Liver (tissue), 9 donors: ENCODE measurements around the gene BATF3. TPM values are rescaled to one million over a fixed set of nuclear protein-coding genes. Genes with fewer than 3 reads are reported as not detected.

Experiments
- DNase-seq: peaks from one replicate; pipeline ENCODE4 v3.0.0-alpha.2; 2017; ENCODE audit warnings: low spot score
- H3K27ac ChIP-seq, 2 donors: one replicate each; pipeline ENCODE4 v1.7.0; 2013; ENCODE audit warnings: inconsistent platforms in 2 of 2, low read length in 2 of 2, control low read depth in 1 of 2, low read depth in 1 of 2, mild to moderate bottlenecking in 1 of 2
- H3K27me3 ChIP-seq, 4 donors: one replicate each; pipeline versions ENCODE4 v1.6.1 to v1.7.0; 2013; ENCODE audit warnings: low read length in 3 of 4, inconsistent platforms in 1 of 4, mild to moderate bottlenecking in 1 of 4, moderate library complexity in 1 of 4; ENCODE audit not compliant: control insufficient read depth in 4 of 4, insufficient read depth in 4 of 4
- H3K36me3 ChIP-seq, 4 donors: one replicate each; pipeline versions ENCODE4 v1.6.1 to v1.7.0; 2013; ENCODE audit warnings: low read length in 3 of 4, mild to moderate bottlenecking in 3 of 4, low read depth in 1 of 4, moderate library complexity in 1 of 4; ENCODE audit not compliant: control insufficient read depth in 4 of 4, insufficient read depth in 3 of 4
- H3K4me1 ChIP-seq, 4 donors: one replicate each; pipeline versions ENCODE4 v1.6.1 to v1.7.0; 2013; ENCODE audit warnings: low read length in 3 of 4, mild to moderate bottlenecking in 3 of 4, moderate library complexity in 1 of 4; ENCODE audit not compliant: control insufficient read depth in 4 of 4, insufficient read depth in 4 of 4
- H3K4me3 ChIP-seq, 3 donors: one replicate each; pipeline versions ENCODE4 v1.6.1 to v1.7.0; 2013; ENCODE audit warnings: low read length in 3 of 3, control low read depth in 1 of 3, low read depth in 1 of 3, mild to moderate bottlenecking in 1 of 3
- H3K9ac ChIP-seq, 2 donors: one replicate each; pipeline ENCODE4 v1.7.0; 2013; ENCODE audit warnings: low read length in 2 of 2, mild to moderate bottlenecking in 2 of 2, moderate library complexity in 2 of 2, control low read depth in 1 of 2, low read depth in 1 of 2
- H3K9me3 ChIP-seq, 4 donors: one replicate each; pipeline versions ENCODE4 v1.6.1 to v1.7.0; 2013; ENCODE audit warnings: low read length in 3 of 4; ENCODE audit not compliant: control insufficient read depth in 4 of 4
- EGR1 ChIP-seq, 2 donors: IDR thresholded peaks; 2 replicates each; pipeline ENCODE4 v1.6.1; 2016 to 2018; ENCODE audit warnings: antibody characterized with exemption in 2 of 2, low read depth in 2 of 2
- FOXA1 ChIP-seq: IDR thresholded peaks from 2 replicates; pipeline ENCODE4 v1.6.1; 2016; ENCODE audit warnings: antibody characterized with exemption
- FOXA2 ChIP-seq: IDR thresholded peaks from 2 replicates; pipeline ENCODE4 v1.6.1; 2016; ENCODE audit warnings: antibody characterized with exemption
- HNF4A ChIP-seq, 2 donors: conservative IDR thresholded peaks; 2 replicates each; pipeline ENCODE4 v1.6.1; 2016; ENCODE audit warnings: antibody characterized with exemption in 2 of 2, mild to moderate bottlenecking in 2 of 2
- HNF4G ChIP-seq: IDR thresholded peaks from 2 replicates; pipeline ENCODE4 v1.6.1; 2016; ENCODE audit warnings: antibody characterized with exemption
- JUND ChIP-seq, 2 donors: IDR thresholded peaks; 2 replicates each; pipeline ENCODE4 v1.6.1; 2016; ENCODE audit warnings: antibody characterized with exemption in 2 of 2
- NR2F2 ChIP-seq: IDR thresholded peaks from 2 replicates; pipeline ENCODE4 v1.6.1; 2016; ENCODE audit warnings: antibody characterized with exemption
- RXRA ChIP-seq, 2 donors: IDR thresholded peaks; 2 replicates each; pipeline ENCODE4 v1.6.1; 2017 to 2018; ENCODE audit warnings: antibody characterized with exemption in 2 of 2, mild to moderate bottlenecking in 1 of 2
- SP1 ChIP-seq: IDR thresholded peaks from 2 replicates; pipeline ENCODE4 v1.6.1; 2018; ENCODE audit warnings: antibody characterized with exemption, mild to moderate bottlenecking
- TAF1 ChIP-seq: conservative IDR thresholded peaks from 2 replicates; pipeline ENCODE4 v1.6.1; 2016; ENCODE audit warnings: antibody characterized with exemption, mild to moderate bottlenecking
- YY1 ChIP-seq: IDR thresholded peaks from 2 replicates; pipeline ENCODE4 v1.6.1; 2016; ENCODE audit warnings: antibody characterized with exemption, mild to moderate bottlenecking
- WGBS: extraction: QIAGEN DNeasy Blood & Tissue Kit; methylation state at CpG from one replicate; pipeline ENCODE4 v1.1.7; 2013; 5-methylcytosine and 5-hydroxymethylcytosine counted together
- polyA plus RNA-seq, 2 donors: library from polyadenylated mRNA; stranded (reverse) in 1 of 2; unstranded in 1 of 2; fragments of 200-250 nt in 1 of 2; fragments of >200 nt in 1 of 2; fragmentation: Nextera tagmentation in 1 of 2; extraction: Ambion mirVana in 1 of 2; gene quantifications; one replicate each; pipeline versions ENCODE4 v1.2.1 to v1.2.3, GENCODE V29; 2013 to 2015
- total RNA-seq, 2 donors: library from RNA; depleted of rRNA; stranded (reverse); fragments of >200 nt; gene quantifications; one replicate each; pipeline ENCODE4 v1.2.3, GENCODE V29; 2014
- TF ChIP-seq, protein P1 (sequence below): IDR thresholded peaks from 2 replicates; pipeline ENCODE4 v1.6.1; 2016; ENCODE audit warnings: antibody characterized with exemption
- TF ChIP-seq, protein P2 (sequence below): fragments of 150-350 bp; IDR thresholded peaks from 2 replicates; pipeline ENCODE4 v1.5.1; 2017; ENCODE audit warnings: improper control_type of control experiment, low read depth, low read length; ENCODE audit not compliant: missing input control
- TF ChIP-seq, protein P3 (sequence below): IDR thresholded peaks from 2 replicates; pipeline ENCODE4 v1.6.1; 2016; ENCODE audit warnings: antibody characterized with exemption
- TF ChIP-seq, protein P4 (sequence below): IDR thresholded peaks from 2 replicates; pipeline ENCODE4 v1.6.1; 2016; ENCODE audit warnings: antibody characterized with exemption
- TF ChIP-seq, protein P5 (sequence below): IDR thresholded peaks from 2 replicates; pipeline ENCODE4 v1.6.1; 2016; ENCODE audit warnings: antibody characterized with exemption, mild to moderate bottlenecking
- donor health status: healthy.
- donor health status: healthy.
- donor health status: healthy.
- donor health status: healthy.
- donor health status: healthy.

Gene BATF3
- total and polyA plus RNA-seq, 4 donors: 0.65 to 1.0 (median 0.91) TPM

DNA sequence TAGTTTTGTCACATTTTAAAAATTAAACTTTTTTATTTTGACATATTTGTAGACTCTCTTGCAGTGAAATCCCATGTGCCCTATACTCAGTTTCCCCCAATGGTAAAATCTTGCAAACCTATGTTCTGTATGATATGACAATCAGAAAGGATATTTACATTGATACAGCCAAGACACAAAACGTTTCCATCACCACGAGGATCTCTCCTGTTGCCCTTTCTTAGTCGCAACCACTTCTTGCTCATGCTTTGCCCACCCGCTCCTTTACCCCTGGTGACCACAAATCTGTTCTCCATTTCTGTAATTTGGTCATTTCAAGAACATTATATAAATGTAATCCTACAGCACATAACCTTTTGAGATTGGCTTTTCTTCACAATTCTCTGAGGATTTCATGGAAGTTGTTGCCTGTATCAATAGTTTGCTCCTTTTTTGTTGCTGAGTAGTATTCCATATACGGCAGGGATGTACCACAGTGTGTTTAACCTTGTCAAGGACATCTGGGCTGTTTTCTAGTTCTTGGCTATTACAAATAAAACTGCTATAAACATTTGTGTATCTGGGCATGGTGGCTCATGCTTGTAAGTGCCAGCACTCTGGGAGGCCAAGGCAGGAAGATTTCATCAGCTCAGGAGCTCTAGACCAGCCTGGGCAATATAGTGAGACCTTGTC lies 14.0 kb upstream of the BATF3 start:
- Histone ChIP-seq H3K9ac (no peak overlapping the region), H3K4me1 (no peaks in the 10 kb centered on the region), H3K9me3 (no peaks in the 10 kb centered on the region), H3K27ac (no peak overlapping the region), H3K4me3 (no peak overlapping the region), H3K27me3 (no peaks in the 10 kb centered on the region), H3K36me3 (no peaks in the 10 kb centered on the region)
- no peak for DNase-seq
- 80% methylated on average over 5 of the region's 5 CpGs for WGBS
- TF ChIP-seq, protein P1, sequence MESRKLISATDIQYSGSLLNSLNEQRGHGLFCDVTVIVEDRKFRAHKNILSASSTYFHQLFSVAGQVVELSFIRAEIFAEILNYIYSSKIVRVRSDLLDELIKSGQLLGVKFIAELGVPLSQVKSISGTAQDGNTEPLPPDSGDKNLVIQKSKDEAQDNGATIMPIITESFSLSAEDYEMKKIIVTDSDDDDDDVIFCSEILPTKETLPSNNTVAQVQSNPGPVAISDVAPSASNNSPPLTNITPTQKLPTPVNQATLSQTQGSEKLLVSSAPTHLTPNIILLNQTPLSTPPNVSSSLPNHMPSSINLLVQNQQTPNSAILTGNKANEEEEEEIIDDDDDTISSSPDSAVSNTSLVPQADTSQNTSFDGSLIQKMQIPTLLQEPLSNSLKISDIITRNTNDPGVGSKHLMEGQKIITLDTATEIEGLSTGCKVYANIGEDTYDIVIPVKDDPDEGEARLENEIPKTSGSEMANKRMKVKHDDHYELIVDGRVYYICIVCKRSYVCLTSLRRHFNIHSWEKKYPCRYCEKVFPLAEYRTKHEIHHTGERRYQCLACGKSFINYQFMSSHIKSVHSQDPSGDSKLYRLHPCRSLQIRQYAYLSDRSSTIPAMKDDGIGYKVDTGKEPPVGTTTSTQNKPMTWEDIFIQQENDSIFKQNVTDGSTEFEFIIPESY: no peak
- TF ChIP-seq FOXA1: no peak
- TF ChIP-seq, protein P2, sequence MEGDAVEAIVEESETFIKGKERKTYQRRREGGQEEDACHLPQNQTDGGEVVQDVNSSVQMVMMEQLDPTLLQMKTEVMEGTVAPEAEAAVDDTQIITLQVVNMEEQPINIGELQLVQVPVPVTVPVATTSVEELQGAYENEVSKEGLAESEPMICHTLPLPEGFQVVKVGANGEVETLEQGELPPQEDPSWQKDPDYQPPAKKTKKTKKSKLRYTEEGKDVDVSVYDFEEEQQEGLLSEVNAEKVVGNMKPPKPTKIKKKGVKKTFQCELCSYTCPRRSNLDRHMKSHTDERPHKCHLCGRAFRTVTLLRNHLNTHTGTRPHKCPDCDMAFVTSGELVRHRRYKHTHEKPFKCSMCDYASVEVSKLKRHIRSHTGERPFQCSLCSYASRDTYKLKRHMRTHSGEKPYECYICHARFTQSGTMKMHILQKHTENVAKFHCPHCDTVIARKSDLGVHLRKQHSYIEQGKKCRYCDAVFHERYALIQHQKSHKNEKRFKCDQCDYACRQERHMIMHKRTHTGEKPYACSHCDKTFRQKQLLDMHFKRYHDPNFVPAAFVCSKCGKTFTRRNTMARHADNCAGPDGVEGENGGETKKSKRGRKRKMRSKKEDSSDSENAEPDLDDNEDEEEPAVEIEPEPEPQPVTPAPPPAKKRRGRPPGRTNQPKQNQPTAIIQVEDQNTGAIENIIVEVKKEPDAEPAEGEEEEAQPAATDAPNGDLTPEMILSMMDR: no peak

DNA sequence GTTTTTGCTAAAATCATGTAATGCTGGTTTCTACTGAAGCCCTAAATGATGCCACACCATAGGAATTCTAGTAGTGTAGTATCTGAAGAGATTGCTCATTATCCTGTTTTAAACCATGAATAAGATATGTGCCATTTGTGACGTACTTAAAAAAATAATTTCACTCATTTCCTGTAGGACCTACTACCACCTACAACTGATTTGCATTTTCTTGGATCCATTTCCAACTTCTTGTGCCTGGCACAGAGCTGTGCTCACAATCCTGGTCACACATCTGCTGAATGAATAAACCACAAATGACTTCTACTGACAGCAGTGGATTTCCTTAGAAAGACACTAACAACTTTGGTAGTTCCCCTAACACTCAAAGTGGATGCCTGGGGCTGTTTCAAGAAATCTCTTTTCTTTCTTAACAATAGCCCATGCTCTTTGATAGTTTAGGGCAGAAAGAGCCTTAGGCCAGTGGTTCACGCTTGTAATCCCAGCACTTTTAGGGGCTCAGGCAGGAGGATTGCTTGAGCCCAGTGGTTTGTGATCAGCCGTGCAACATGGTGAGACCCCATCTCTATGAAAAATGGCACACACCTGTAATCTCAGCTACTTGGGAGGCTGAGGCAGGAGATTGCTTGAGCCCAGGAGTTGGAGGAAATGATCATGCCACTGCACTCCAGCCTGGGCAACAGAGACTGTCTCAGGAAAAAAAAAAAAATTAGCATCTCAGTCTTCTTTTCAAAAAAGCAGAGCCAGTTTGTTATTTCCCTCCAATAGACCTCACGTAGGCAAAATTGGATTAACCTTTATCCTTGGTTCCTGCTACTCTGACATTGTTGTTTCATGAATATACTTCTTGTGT lies 13.0 kb upstream of the BATF3 start:
- Histone ChIP-seq H3K9me3 (no peaks in the 10 kb centered on the region), H3K27me3 (no peaks in the 10 kb centered on the region), H3K9ac (no peak overlapping the region), H3K36me3 (no peaks in the 10 kb centered on the region), H3K27ac (no peak overlapping the region), H3K4me3 (no peak overlapping the region), H3K4me1 (no peaks in the 10 kb centered on the region)
- WGBS: 87% methylated on average over 4 of the region's 4 CpGs
- DNase-seq: no peak
- TF ChIP-seq JUND (IDR thresholded peaks at IDR 0.05): no peak
- no peak for TF ChIP-seq HNF4G
- TF ChIP-seq, protein P3, sequence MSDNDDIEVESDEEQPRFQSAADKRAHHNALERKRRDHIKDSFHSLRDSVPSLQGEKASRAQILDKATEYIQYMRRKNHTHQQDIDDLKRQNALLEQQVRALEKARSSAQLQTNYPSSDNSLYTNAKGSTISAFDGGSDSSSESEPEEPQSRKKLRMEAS: no peak
- TF ChIP-seq, protein P4, sequence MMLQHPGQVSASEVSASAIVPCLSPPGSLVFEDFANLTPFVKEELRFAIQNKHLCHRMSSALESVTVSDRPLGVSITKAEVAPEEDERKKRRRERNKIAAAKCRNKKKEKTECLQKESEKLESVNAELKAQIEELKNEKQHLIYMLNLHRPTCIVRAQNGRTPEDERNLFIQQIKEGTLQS: no peak
- no peak for TF ChIP-seq EGR1 (IDR thresholded peaks at IDR 0.05; ENCODE audit: low read depth in 2 of 2)
- no peak for TF ChIP-seq FOXA1
- TF ChIP-seq NR2F2: no peak
- TF ChIP-seq, protein P1: no peak
- no peak for TF ChIP-seq TAF1
- TF ChIP-seq, protein P5, sequence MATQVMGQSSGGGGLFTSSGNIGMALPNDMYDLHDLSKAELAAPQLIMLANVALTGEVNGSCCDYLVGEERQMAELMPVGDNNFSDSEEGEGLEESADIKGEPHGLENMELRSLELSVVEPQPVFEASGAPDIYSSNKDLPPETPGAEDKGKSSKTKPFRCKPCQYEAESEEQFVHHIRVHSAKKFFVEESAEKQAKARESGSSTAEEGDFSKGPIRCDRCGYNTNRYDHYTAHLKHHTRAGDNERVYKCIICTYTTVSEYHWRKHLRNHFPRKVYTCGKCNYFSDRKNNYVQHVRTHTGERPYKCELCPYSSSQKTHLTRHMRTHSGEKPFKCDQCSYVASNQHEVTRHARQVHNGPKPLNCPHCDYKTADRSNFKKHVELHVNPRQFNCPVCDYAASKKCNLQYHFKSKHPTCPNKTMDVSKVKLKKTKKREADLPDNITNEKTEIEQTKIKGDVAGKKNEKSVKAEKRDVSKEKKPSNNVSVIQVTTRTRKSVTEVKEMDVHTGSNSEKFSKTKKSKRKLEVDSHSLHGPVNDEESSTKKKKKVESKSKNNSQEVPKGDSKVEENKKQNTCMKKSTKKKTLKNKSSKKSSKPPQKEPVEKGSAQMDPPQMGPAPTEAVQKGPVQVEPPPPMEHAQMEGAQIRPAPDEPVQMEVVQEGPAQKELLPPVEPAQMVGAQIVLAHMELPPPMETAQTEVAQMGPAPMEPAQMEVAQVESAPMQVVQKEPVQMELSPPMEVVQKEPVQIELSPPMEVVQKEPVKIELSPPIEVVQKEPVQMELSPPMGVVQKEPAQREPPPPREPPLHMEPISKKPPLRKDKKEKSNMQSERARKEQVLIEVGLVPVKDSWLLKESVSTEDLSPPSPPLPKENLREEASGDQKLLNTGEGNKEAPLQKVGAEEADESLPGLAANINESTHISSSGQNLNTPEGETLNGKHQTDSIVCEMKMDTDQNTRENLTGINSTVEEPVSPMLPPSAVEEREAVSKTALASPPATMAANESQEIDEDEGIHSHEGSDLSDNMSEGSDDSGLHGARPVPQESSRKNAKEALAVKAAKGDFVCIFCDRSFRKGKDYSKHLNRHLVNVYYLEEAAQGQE: no peak
- TF ChIP-seq RXRA (IDR thresholded peaks at IDR 0.05): no peak
- TF ChIP-seq, protein P2: no peak
- TF ChIP-seq HNF4A (conservative IDR thresholded peaks at IDR 0.05): no peak
- no peak for TF ChIP-seq SP1
- TF ChIP-seq FOXA2: no peak
- TF ChIP-seq YY1: no peak
